Upper lobe of right lung (tissue), 1 donor: ENCODE data around the gene DIS3L2. TPM values are rescaled to one million over a fixed set of nuclear protein-coding genes. Genes with fewer than 3 reads are reported as not detected.

Experiments used
- ATAC-seq: fragments of 200-7000 bp; cut with Tn5 transposase; one replicate; pipeline ENCODE4 v1.9.1; 2020; ENCODE audit warnings: mild to moderate bottlenecking, moderate library complexity
- DNase-seq: peaks from one replicate; pipeline ENCODE4 v3.0.0-alpha.2; 2020
- H3K27ac ChIP-seq: fragments of 200-600 bp; one replicate; pipeline ENCODE4 v1.8.0; 2022
- H3K27me3 ChIP-seq: fragments of 200-600 bp; one replicate; pipeline ENCODE4 v1.8.0; 2022; ENCODE audit warnings: mild to moderate bottlenecking
- H3K36me3 ChIP-seq: fragments of 200-600 bp; one replicate; pipeline ENCODE4 v1.8.0; 2022
- H3K4me1 ChIP-seq: fragments of 200-600 bp; one replicate; pipeline ENCODE4 v1.8.0; 2022
- H3K4me3 ChIP-seq: fragments of 200-600 bp; one replicate; pipeline ENCODE4 v1.8.0; 2022; ENCODE audit warnings: mild to moderate bottlenecking
- H3K9me3 ChIP-seq: fragments of 200-600 bp; one replicate; pipeline ENCODE4 v1.8.0; 2022
- intact Hi-C: fragments of 100-400 bp; cut with DNase I; formaldehyde crosslinking; loops from one replicate; pipeline ENCODE4 v1.11.0; 2022
- total RNA-seq: library from RNA; stranded (reverse); fragmentation: NEBNext Ultra II Directional; extraction: Animal tissue kit (Norgen Biotek cat#: 25700); gene quantifications from one replicate; pipeline ENCODE4 v1.2.1, GENCODE V29; 2021
- TF ChIP-seq, protein P1 (sequence below): fragments of 200-600 bp; IDR thresholded peaks from one replicate; pipeline ENCODE4 v1.8.0; 2022; ENCODE audit warnings: antibody characterized with exemption
- donor health status: DM: no; HTN: yes; CAD: no; lungs with severe emphysema.

The DIS3L2 gene
- total RNA-seq, 1 donor from 2014 or later: 35.8 TPM

DNA sequence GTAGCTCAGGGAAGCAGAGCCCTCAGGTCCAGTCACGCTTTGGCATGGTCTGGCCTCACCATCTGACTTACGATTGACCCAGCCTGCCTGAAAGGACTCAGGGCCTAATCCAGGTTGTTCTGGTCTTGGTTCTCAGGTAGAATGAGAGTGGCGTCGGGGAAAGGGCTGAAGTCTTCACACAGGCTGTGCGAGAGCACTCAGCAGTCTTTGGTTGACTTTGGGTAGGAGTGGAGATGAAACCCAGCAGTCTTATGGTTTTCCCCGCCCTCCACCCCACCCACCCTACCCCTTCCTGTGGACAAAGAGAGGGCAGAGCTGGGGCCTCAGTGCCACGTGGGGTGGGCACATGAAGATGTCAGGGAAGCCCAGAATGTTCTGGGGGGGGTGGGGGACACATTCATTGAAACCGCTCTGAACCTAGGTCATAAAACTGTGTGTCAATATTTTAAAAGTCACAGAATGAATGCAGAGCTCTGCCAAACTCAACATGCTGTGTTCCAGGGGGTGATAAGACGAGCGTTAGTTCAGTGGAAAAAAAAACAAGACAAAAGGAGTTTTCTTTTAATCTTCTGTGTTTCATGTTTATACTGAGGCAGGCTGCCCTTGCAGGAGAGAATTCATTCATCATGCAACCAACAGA, 358.4 kb downstream of the DIS3L2 start:
- H3K27me3 ChIP-seq: no peaks in the 10 kb centered on the region
- no peak for ATAC-seq

DNA sequence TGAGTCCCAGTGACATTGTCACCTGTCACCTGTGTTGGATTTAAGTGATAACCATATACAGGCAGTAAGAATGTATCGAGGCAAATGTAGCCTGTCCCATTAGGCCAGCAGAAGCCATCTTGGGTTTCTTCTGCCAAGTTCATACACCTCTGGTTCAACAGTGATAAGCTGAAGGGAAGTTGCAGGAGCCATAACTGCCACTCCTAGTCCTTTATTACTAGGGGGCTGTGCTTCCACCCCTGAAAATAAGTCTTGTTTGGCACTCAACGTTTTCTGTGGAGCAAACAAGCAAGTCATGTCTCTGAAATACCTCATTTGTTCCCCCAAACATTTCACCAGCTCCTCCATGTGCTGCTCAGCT, 358.9 kb downstream of the DIS3L2 start:
- H3K4me3 ChIP-seq: no peak overlapping the region
- H3K36me3 ChIP-seq: no peaks in the 10 kb centered on the region
- TF ChIP-seq, protein P1, sequence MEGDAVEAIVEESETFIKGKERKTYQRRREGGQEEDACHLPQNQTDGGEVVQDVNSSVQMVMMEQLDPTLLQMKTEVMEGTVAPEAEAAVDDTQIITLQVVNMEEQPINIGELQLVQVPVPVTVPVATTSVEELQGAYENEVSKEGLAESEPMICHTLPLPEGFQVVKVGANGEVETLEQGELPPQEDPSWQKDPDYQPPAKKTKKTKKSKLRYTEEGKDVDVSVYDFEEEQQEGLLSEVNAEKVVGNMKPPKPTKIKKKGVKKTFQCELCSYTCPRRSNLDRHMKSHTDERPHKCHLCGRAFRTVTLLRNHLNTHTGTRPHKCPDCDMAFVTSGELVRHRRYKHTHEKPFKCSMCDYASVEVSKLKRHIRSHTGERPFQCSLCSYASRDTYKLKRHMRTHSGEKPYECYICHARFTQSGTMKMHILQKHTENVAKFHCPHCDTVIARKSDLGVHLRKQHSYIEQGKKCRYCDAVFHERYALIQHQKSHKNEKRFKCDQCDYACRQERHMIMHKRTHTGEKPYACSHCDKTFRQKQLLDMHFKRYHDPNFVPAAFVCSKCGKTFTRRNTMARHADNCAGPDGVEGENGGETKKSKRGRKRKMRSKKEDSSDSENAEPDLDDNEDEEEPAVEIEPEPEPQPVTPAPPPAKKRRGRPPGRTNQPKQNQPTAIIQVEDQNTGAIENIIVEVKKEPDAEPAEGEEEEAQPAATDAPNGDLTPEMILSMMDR: no peak
- no peak overlapping the region for H3K27ac ChIP-seq
- DNase-seq: no peak
- no peaks in the 10 kb centered on the region for H3K9me3 ChIP-seq
- intact Hi-C loops: no loop called here
- no peak for ATAC-seq
- H3K27me3 ChIP-seq: no peaks in the 10 kb centered on the region
- H3K4me1 ChIP-seq: peaks cover 11% of the 10 kb centered on the region

More for the DNA sequence above, 358.4 kb downstream of the DIS3L2 start:
- no peaks in the 10 kb centered on the region for H3K36me3 ChIP-seq
- intact Hi-C loops: no loop called here
- peaks cover 16% of the 10 kb centered on the region for H3K4me1 ChIP-seq
- no peak for DNase-seq
- no peak overlapping the region for H3K27ac ChIP-seq
- TF ChIP-seq, protein P1: no peak
- H3K9me3 ChIP-seq: no peaks in the 10 kb centered on the region
- no peak overlapping the region for H3K4me3 ChIP-seq

DNA sequence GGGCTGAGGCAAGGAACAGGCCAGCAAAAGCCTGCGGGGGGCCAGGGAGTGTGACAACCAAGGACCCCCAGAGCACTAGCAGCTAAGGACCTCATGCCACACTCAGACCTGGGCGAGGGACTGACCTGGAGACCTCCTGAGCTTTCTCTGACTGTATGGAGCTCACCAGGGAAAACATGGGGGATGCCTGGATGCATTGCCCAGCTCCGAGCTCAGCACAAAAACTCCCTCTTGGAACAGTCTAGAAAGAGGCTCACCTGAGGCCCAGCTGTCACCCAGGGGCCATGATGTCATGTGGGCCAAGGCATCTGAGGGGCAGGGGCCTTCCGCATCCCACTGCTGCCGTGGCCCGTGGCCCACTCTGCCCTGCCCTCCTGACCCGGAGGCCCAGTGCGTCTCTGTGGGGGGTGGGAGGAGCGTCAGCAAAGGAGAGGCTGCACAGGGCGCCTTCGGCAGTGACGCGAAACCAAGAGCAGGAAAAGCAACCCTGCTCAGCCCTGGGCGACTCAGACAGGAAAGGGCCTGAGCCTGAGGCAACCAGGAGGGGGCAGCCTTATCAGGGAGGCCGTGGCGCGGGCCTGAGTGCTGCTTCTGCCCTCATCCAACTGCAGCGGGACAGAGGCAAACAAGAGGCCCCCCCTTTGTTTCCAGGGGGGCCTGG, 359.8 kb downstream of the DIS3L2 start:
- no peak overlapping the region for H3K27ac ChIP-seq
- H3K4me3 ChIP-seq: no peak overlapping the region
- DNase-seq (no peak), ATAC-seq (no peak)
- no peaks in the 10 kb centered on the region for H3K36me3 ChIP-seq
- TF ChIP-seq, protein P1: no peak
- H3K4me1 ChIP-seq: peaks cover 4% of the 10 kb centered on the region
- no peaks in the 10 kb centered on the region for H3K9me3 ChIP-seq
- no peaks in the 10 kb centered on the region for H3K27me3 ChIP-seq
- intact Hi-C loops: no loop called here

DNA sequence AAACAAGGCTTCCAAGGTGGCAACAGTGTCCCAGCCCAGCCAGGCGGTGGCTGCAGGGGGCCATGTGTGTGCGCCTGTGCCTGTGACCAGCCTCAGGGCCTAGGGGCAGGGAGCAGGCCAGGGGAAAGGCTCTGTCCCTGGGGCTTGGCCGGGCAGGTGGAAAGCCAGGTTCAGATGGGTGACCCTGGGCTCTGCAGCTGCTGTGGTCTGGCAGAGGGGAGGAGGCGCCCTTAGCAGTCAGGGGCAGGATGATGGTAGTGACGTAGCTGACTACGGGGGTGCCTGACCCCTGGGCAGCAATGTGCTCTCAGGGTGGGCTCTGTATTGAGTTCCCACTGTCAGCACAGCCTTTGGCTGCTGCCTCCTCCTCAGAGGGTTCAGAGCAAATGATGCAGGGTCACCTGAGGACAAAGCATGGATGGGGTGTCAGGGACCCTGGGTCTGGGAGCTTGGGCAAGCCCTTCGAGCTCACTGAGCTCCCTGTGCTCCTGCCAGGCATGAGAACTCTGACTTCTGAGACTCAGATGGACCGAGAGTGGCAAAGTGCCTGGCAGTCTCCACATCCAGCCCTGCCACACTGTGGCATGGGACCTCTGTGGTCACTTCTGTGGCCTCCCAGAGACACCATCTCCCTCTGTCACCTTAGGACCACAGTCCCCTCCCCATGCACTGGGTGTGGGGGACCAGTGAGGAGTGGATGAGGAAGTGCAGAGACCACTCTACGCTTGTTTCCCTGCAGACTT, 360.5 kb downstream of the DIS3L2 start:
- intact Hi-C loops: no loop called here
- TF ChIP-seq, protein P1: no peak
- Histone ChIP-seq H3K27me3 (no peaks in the 10 kb centered on the region), H3K9me3 (no peaks in the 10 kb centered on the region), H3K27ac (no peak overlapping the region), H3K36me3 (no peaks in the 10 kb centered on the region), H3K4me1 (no peaks in the 10 kb centered on the region), H3K4me3 (no peak overlapping the region)
- ATAC-seq: no peak
- DNase-seq: no peak

DNA sequence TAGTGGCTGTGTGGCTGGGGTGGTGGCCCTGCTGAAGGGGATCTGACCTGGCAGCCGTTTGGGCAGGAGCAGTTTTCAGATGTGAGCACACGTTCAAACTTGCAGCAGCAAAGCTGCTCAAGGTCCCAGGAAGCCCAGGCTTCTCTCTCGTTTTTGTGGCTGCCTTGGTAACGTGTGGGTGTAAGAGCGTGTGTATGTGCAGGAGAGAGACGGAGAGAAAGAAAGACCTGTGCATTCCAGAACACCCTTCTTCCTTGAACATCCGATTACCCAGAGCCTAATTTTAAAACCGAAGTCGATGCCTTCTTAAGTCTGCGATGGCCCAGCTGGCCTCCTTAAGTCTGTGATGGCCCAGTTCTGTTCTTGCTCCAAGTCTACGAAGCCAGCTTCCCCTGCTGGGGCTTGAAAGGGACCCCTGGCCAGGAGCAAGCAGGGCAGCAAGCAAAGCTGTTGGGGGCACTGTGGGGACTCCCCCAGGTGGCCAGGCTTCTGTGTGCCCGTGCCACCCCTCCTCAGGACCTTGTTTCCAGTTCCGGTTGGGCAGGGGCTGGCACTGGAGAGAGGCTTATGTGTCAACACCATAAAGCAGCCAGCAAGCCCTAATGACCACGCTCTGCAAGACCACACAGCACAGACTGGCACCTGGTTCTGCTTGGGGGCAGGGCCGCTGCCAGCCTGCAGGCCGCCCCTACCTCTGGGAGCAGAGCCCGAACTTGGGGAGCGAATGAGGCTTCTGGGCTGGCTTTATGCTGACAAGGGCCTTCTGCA, 361.2 kb downstream of the DIS3L2 start:
- Histone ChIP-seq H3K4me1 (no peaks in the 10 kb centered on the region), H3K27me3 (no peaks in the 10 kb centered on the region), H3K9me3 (no peaks in the 10 kb centered on the region), H3K36me3 (no peaks in the 10 kb centered on the region), H3K4me3 (no peak overlapping the region), H3K27ac (no peak overlapping the region)
- intact Hi-C loops: no loop called here
- TF ChIP-seq, protein P1: no peak
- DNase-seq (no peak), ATAC-seq (no peak)
